Hepatocyte (in vitro differentiated cells): Measurements from ENCODE around the gene PDILT. TPM values are rescaled to one million over a fixed set of nuclear protein-coding genes. Genes with fewer than 3 reads are reported as not detected.

Source experiments
- DNase-seq: peaks from one replicate; pipeline ENCODE4 v3.0.0-alpha.2; 2016; ENCODE audit warnings: low spot score
- H2AFZ ChIP-seq: fragments of 200-600 bp; sonication (generic); 2 replicates; pipeline ENCODE4 v1.6.0; 2016; ENCODE audit warnings: antibody characterized with exemption, mild to moderate bottlenecking
- H3K27ac ChIP-seq: fragments of 200-600 bp; sonication (generic); 2 replicates; pipeline ENCODE4 v1.5.1; 2016; ENCODE audit warnings: mild to moderate bottlenecking
- H3K27me3 ChIP-seq: fragments of 200-600 bp; sonication (generic); 2 replicates; pipeline ENCODE4 v1.6.1; 2016
- H3K36me3 ChIP-seq: fragments of 200-600 bp; sonication (generic); replicated peaks from 2 replicates; pipeline ENCODE4 v1.5.1; 2016; ENCODE audit warnings: low read depth; ENCODE audit not compliant: insufficient read depth
- H3K4me1 ChIP-seq: fragments of 200-600 bp; sonication (generic); 2 replicates; pipeline ENCODE4 v1.5.1; 2016; ENCODE audit warnings: mild to moderate bottlenecking, moderate library complexity; ENCODE audit not compliant: insufficient read depth
- H3K4me2 ChIP-seq: fragments of 200-600 bp; sonication (generic); 2 replicates; pipeline ENCODE4 v1.6.0; 2016
- H3K4me3 ChIP-seq: fragments of 200-600 bp; sonication (generic); 2 replicates; pipeline ENCODE4 v1.5.1; 2016; ENCODE audit warnings: mild to moderate bottlenecking
- H3K79me2 ChIP-seq: fragments of 200-600 bp; sonication (generic); 2 replicates; pipeline ENCODE4 v1.6.0; 2017; ENCODE audit warnings: mild to moderate bottlenecking
- H3K9me2 ChIP-seq: fragments of 200-600 bp; sonication (generic); replicated peaks from 2 replicates; pipeline ENCODE4 v1.6.0; 2017; ENCODE audit warnings: mild to moderate bottlenecking; ENCODE audit not compliant: insufficient read depth
- H3K9me3 ChIP-seq: fragments of 200-600 bp; sonication (generic); 2 replicates; pipeline ENCODE4 v1.5.1; 2016; ENCODE audit warnings: low read depth, mild to moderate bottlenecking
- H4K20me1 ChIP-seq: fragments of 200-600 bp; sonication (generic); 2 replicates; pipeline ENCODE4 v1.6.0; 2016; ENCODE audit warnings: mild to moderate bottlenecking; ENCODE audit not compliant: insufficient read depth, poor library complexity, severe bottlenecking
- EZH2 ChIP-seq: fragments of 200-600 bp; sonication (generic); IDR thresholded peaks from 2 replicates; pipeline ENCODE4 v1.6.1; 2016; ENCODE audit warnings: antibody characterized with exemption, mild to moderate bottlenecking, borderline replicate concordance
- EZH2phosphoT487 ChIP-seq: fragments of 200-600 bp; sonication (generic); IDR thresholded peaks from one replicate; pipeline ENCODE4 v1.6.1; 2018; ENCODE audit warnings: antibody characterized with exemption, mild to moderate bottlenecking, low read depth, moderate library complexity; ENCODE audit not compliant: unreplicated experiment, severe bottlenecking
- WGBS: methylation state at CpG from one replicate; pipeline ENCODE4 v1.1.6; 2016; ENCODE audit warnings: low lambda C conversion rate; ENCODE audit errors: missing lambda C conversion rate; 5-methylcytosine and 5-hydroxymethylcytosine counted together
- polyA plus RNA-seq: library from polyadenylated mRNA; unstranded; fragments of >200 nt; fragmentation: Nextera tagmentation; extraction: Ambion mirVana; gene quantifications from 2 replicates; pipeline ENCODE4 v1.2.1, GENCODE V29; 2016
- total RNA-seq: library from RNA; depleted of rRNA; stranded (reverse); fragments of >200 nt; gene quantifications from 2 replicates; pipeline ENCODE4 v1.2.3, GENCODE V29; 2014
- TF ChIP-seq, protein P1 (sequence below): fragments of 200-600 bp; sonication (generic); IDR thresholded peaks from 2 replicates; pipeline ENCODE4 v1.5.1; 2016; ENCODE audit warnings: antibody characterized with exemption, mild to moderate bottlenecking; ENCODE audit not compliant: poor library complexity

PDILT gene
- total and polyA plus RNA-seq, 2 experiments from 2014 or later: not detected

DNA sequence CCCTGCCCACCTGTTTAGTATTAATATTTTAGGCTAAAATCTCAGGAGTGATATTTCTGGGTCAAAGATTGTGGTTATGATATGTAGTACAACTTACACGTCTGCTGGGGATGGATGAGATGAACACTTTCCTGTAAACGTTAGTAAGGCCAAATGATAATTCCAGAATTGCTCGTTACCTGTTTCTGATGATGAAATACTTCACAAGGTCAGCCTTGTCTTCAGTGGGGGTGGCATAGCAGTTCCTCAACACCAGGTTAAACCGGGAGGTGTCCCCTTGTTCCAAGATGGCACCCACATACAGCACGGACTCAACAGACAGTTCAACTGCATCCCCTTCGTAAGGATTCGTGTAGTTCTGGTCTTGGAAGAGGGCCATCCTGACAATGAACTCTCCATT is 86.5 kb downstream of the PDILT start:
- no peak overlapping the region for H2AFZ ChIP-seq
- WGBS: 83% methylated on average over 7 of the region's 7 CpGs
- H3K27ac ChIP-seq: no peak overlapping the region
- H3K9me2 ChIP-seq: no peaks in the 10 kb centered on the region
- no peaks in the 10 kb centered on the region for H3K36me3 ChIP-seq
- no peaks in the 10 kb centered on the region for H3K9me3 ChIP-seq
- H3K4me3 ChIP-seq: no peak overlapping the region
- no peaks in the 10 kb centered on the region for H3K79me2 ChIP-seq
- TF ChIP-seq EZH2 (no peak), EZH2phosphoT487 (no peak)
- TF ChIP-seq, protein P1, sequence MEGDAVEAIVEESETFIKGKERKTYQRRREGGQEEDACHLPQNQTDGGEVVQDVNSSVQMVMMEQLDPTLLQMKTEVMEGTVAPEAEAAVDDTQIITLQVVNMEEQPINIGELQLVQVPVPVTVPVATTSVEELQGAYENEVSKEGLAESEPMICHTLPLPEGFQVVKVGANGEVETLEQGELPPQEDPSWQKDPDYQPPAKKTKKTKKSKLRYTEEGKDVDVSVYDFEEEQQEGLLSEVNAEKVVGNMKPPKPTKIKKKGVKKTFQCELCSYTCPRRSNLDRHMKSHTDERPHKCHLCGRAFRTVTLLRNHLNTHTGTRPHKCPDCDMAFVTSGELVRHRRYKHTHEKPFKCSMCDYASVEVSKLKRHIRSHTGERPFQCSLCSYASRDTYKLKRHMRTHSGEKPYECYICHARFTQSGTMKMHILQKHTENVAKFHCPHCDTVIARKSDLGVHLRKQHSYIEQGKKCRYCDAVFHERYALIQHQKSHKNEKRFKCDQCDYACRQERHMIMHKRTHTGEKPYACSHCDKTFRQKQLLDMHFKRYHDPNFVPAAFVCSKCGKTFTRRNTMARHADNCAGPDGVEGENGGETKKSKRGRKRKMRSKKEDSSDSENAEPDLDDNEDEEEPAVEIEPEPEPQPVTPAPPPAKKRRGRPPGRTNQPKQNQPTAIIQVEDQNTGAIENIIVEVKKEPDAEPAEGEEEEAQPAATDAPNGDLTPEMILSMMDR: no peak
- no peaks in the 10 kb centered on the region for H3K27me3 ChIP-seq
- no peaks in the 10 kb centered on the region for H3K4me1 ChIP-seq
- H3K4me2 ChIP-seq: no peak overlapping the region
- no peaks in the 10 kb centered on the region for H4K20me1 ChIP-seq
- no peak for DNase-seq

DNA sequence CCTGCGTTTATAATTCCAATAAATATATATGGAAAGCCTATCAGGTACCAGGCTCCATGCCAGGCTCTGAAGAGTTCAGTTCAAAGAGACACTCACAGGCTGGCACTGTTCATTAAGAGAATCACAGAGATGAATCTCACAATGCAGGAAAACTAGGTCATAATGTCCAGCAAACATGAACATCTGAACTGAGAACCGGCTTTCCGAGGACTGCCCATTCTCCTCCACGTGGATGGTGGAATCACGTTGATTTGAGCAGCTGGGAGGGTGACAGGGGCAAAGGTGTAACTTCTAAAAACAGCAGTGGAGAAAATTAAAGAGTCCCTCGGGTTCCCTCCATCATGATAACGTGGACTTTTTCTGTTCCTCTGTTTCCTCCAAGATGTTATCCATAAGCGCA is 87.4 kb downstream of the PDILT start:
- TF ChIP-seq EZH2phosphoT487: no peak
- TF ChIP-seq EZH2: no peak
- TF ChIP-seq, protein P1: no peak
- no peaks in the 10 kb centered on the region for H4K20me1 ChIP-seq
- no peaks in the 10 kb centered on the region for H3K9me2 ChIP-seq
- H3K9me3 ChIP-seq: no peaks in the 10 kb centered on the region
- no peaks in the 10 kb centered on the region for H3K79me2 ChIP-seq
- no peak for DNase-seq
- H3K36me3 ChIP-seq: no peaks in the 10 kb centered on the region
- no peaks in the 10 kb centered on the region for H3K4me1 ChIP-seq
- 71% methylated on average over 8 of the region's 8 CpGs for WGBS
- H3K4me3 ChIP-seq: no peak overlapping the region
- no peaks in the 10 kb centered on the region for H3K27me3 ChIP-seq
- no peak overlapping the region for H2AFZ ChIP-seq
- no peak overlapping the region for H3K4me2 ChIP-seq
- H3K27ac ChIP-seq: no peak overlapping the region

DNA sequence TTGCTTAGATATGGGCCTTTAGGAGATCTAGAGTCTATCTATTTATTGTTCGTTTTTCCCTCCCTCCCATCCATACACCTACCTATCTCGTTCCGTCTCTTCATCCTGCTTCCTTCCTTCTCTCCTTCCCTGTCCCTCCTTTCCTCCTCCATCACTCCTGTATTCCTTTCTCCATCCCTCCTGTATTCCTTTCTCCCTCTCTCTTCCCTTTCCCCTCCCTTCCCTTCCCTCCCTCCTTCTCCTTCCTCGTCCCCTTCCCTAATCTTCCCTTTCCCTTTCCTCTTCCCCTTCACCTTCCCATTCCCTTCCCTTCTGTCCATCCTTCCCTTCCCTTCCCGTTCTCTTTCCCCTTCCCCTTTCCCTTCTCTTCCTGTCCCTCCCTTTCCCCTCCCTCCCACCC is 87.8 kb downstream of the PDILT start:
- no peaks in the 10 kb centered on the region for H3K4me1 ChIP-seq
- TF ChIP-seq EZH2 (no peak), EZH2phosphoT487 (no peak)
- TF ChIP-seq, protein P1: no peak
- H3K27ac ChIP-seq: no peak overlapping the region
- H4K20me1 ChIP-seq: no peaks in the 10 kb centered on the region
- no peak overlapping the region for H3K4me3 ChIP-seq
- no peak for DNase-seq
- H3K4me2 ChIP-seq: no peak overlapping the region
- H3K36me3 ChIP-seq: no peaks in the 10 kb centered on the region
- no peaks in the 10 kb centered on the region for H3K9me2 ChIP-seq
- no peaks in the 10 kb centered on the region for H3K79me2 ChIP-seq
- no peaks in the 10 kb centered on the region for H3K27me3 ChIP-seq
- H3K9me3 ChIP-seq: no peaks in the 10 kb centered on the region
- no peak overlapping the region for H2AFZ ChIP-seq
- WGBS: 84% methylated on average over 2 of the region's 5 CpGs

DNA sequence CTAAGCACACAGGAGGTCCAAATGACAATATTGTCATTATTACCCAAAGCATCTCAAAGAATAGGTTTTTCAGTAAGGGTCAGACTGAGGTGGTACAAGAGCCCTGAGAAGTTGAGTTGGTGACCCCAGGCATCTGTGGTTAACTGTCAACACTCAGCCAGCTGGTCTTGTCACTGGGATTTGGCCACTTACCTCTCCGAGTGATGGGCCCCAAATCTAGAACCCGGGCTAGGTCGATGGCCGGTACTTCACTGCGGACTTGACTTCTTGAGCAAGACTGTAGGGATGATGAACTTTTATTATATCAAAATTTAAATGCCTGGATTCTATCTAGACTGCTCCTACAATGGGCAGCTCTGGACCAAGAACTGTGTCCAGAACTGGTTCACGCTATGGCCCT is 88.8 kb downstream of the PDILT start:
- no peaks in the 10 kb centered on the region for H3K36me3 ChIP-seq
- no peaks in the 10 kb centered on the region for H3K79me2 ChIP-seq
- H3K4me3 ChIP-seq: no peak overlapping the region
- H3K27me3 ChIP-seq: no peaks in the 10 kb centered on the region
- DNase-seq: no peak
- TF ChIP-seq EZH2 (no peak), EZH2phosphoT487 (no peak)
- TF ChIP-seq, protein P1: no peak
- H3K4me1 ChIP-seq: no peaks in the 10 kb centered on the region
- no peak overlapping the region for H3K4me2 ChIP-seq
- no peaks in the 10 kb centered on the region for H3K9me2 ChIP-seq
- H2AFZ ChIP-seq: no peak overlapping the region
- H3K27ac ChIP-seq: no peak overlapping the region
- 94% methylated on average over 6 of the region's 6 CpGs for WGBS
- H4K20me1 ChIP-seq: no peaks in the 10 kb centered on the region
- H3K9me3 ChIP-seq: no peaks in the 10 kb centered on the region
